ENCODE measurements around the gene REM2. TPM values are rescaled to one million over a fixed set of nuclear protein-coding genes. Genes with fewer than 3 reads are reported as not detected.

The REM2 gene
- total RNA-seq, 1 donor from 2014 or later = 0.83 TPM

DNA sequence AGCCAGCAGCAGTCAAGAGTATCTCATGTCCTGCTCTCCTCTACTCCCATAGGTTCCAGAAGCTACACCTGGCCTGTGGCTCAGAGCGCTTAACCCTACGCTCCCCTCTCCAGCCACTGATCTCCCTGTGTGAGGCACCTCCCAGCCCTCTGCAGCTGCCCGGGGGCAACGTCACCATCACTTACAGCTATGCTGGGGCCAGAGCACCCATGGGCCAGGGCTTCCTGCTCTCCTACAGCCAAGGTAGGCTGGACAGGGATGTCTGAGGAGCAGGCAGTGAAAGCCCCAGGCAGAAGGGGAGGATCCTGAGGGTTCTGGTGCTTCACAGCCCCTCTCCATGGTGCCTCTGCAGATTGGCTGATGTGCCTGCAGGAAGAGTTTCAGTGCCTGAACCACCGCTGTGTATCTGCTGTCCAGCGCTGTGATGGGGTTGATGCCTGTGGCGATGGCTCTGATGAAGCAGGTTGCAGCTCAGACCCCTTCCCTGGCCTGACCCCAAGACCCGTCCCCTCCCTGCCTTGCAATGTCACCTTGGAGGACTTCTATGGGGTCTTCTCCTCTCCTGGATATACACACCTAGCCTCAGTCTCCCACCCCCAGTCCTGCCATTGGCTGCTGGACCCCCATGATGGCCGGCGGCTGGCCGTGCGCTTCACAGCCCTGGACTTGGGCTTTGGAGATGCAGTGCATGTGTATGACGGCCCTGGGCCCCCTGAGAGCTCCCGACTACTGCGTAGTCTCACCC is 7.8 kb upstream of the REM2 start:
- DNase-seq = no peak
- peaks cover 72% of the 10 kb centered on the region for H3K36me3 ChIP-seq
- TF ChIP-seq, protein P1, sequence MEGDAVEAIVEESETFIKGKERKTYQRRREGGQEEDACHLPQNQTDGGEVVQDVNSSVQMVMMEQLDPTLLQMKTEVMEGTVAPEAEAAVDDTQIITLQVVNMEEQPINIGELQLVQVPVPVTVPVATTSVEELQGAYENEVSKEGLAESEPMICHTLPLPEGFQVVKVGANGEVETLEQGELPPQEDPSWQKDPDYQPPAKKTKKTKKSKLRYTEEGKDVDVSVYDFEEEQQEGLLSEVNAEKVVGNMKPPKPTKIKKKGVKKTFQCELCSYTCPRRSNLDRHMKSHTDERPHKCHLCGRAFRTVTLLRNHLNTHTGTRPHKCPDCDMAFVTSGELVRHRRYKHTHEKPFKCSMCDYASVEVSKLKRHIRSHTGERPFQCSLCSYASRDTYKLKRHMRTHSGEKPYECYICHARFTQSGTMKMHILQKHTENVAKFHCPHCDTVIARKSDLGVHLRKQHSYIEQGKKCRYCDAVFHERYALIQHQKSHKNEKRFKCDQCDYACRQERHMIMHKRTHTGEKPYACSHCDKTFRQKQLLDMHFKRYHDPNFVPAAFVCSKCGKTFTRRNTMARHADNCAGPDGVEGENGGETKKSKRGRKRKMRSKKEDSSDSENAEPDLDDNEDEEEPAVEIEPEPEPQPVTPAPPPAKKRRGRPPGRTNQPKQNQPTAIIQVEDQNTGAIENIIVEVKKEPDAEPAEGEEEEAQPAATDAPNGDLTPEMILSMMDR (IDR thresholded peaks at IDR 0.05) = no peak
- no peaks in the 10 kb centered on the region for H3K9me3 ChIP-seq
- H3K4me1 ChIP-seq = peaks cover 24% of the 10 kb centered on the region
- H3K27ac ChIP-seq = no peak overlapping the region
- H3K27me3 ChIP-seq (ENCODE audit: low read depth) = no peaks in the 10 kb centered on the region
- H3K4me3 ChIP-seq = no peak overlapping the region
- intact Hi-C loops (cut with DNase I) = no loop called here
- no peak for ATAC-seq

DNA sequence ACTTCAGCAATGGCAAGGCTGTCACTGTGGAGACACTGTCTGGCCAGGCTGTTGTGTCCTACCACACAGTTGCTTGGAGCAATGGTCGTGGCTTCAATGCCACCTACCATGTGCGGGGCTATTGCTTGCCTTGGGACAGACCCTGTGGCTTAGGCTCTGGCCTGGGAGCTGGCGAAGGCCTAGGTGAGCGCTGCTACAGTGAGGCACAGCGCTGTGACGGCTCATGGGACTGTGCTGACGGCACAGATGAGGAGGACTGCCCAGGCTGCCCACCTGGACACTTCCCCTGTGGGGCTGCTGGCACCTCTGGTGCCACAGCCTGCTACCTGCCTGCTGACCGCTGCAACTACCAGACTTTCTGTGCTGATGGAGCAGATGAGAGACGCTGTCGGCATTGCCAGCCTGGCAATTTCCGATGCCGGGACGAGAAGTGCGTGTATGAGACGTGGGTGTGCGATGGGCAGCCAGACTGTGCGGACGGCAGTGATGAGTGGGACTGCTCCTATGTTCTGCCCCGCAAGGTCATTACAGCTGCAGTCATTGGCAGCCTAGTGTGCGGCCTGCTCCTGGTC is 7.2 kb upstream of the REM2 start:
- intact Hi-C loops (cut with DNase I) = no loop called here
- DNase-seq = no peak
- no peaks in the 10 kb centered on the region for H3K27me3 ChIP-seq (ENCODE audit: low read depth)
- H3K9me3 ChIP-seq = no peaks in the 10 kb centered on the region
- no peak overlapping the region for H3K4me3 ChIP-seq
- TF ChIP-seq, protein P1 (IDR thresholded peaks at IDR 0.05) = no peak
- peaks cover 72% of the 10 kb centered on the region for H3K36me3 ChIP-seq
- H3K4me1 ChIP-seq = peaks cover 18% of the 10 kb centered on the region
- ATAC-seq = no peak
- no peak overlapping the region for H3K27ac ChIP-seq

DNA sequence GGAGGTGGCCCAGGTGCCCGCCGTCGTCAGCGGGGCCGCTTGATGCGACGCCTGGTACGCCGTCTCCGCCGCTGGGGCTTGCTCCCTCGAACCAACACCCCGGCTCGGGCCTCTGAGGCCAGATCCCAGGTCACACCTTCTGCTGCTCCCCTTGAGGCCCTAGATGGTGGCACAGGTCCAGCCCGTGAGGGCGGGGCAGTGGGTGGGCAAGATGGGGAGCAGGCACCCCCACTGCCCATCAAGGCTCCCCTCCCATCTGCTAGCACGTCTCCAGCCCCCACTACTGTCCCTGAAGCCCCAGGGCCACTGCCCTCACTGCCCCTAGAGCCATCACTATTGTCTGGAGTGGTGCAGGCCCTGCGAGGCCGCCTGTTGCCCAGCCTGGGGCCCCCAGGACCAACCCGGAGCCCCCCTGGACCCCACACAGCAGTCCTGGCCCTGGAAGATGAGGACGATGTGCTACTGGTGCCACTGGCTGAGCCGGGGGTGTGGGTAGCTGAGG is 6.0 kb upstream of the REM2 start:
- Histone ChIP-seq H3K36me3 (peaks cover 72% of the 10 kb centered on the region), H3K4me1 (peaks cover 17% of the 10 kb centered on the region), H3K27ac (no peak overlapping the region), H3K27me3 (ENCODE audit: low read depth) (no peaks in the 10 kb centered on the region), H3K9me3 (no peaks in the 10 kb centered on the region), H3K4me3 (no peak overlapping the region)
- DNase-seq (no peak), ATAC-seq (no peak)
- TF ChIP-seq, protein P1 (IDR thresholded peaks at IDR 0.05) = no peak
- intact Hi-C loops (cut with DNase I) = no loop called here

DNA sequence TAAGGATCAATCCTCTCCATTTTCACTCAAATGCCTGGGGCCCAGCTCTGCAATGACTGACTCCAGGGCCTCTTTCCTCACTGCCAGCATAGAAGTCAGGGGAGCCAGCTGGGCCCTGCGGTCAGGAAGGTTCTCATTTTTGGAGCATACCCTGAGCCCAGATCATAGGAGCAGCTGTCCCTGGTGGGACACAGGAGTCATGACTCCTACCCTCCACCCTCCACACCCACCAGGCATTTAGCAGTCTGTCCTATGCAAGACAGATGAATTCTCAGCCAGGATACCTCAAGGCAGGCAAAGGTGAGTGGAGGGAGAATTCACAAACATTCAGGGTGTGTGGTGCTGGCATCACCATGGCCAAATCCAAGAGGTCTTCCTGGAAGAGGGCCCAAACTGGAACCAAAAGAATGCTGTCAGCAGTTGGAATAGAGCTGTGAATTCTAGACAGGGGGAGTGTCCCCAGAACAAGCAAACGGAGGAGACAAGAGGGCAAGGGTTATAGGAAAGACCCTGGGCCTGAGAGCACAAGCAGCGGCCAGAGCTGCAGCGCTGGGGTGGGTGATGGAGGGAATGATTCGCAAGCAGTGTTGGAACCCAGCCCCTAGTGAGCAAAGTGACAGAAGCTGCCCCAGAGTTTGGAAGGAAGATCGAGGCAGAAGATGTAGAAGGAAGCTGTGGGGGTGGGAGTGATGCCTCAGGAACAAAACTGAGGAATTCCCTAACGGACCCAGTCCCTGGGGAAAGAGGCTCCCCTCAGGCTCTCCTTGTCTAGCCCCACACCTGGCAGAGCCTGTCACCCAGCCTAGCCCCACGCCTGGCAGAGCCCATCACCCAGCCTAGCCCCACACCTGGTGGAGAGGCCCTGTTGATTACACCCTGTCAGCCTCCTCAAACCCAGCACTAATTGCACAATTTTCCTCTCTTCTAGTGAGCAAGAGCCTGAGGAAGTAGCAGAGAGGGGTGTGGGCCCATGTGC is 4.5 kb upstream of the REM2 start:
- TF ChIP-seq, protein P1 (IDR thresholded peaks at IDR 0.05) = no peak
- peaks cover 66% of the 10 kb centered on the region for H3K36me3 ChIP-seq
- H3K4me1 ChIP-seq = peaks cover 6% of the 10 kb centered on the region
- no peak overlapping the region for H3K27ac ChIP-seq
- H3K4me3 ChIP-seq = no peak overlapping the region
- intact Hi-C loops (cut with DNase I) = no loop called here
- ATAC-seq = no peak
- DNase-seq = no peak
- no peaks in the 10 kb centered on the region for H3K27me3 ChIP-seq (ENCODE audit: low read depth)
- no peaks in the 10 kb centered on the region for H3K9me3 ChIP-seq

DNA sequence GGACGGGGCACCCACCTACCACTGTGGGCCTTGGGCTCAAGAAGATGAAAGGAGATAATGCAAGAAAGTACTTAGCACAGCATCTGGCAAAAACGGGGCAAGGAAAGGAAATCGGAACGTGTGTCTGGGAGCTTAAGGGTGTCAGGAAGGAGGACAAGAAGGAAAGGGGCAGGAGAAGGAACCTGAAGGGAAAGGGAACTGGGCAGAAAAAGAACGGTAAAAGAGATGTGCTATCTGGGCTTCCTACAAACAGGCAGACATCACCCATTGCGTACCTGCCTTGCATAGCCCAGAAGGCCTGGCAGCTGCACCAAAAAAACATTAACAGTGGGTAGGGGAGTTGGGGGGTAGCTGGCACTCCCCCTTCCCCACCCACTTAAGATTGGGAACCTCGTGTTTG is 958 bp upstream of the REM2 start:
- TF ChIP-seq, protein P1 (IDR thresholded peaks at IDR 0.05) = no peak

More for the DNA sequence above, 958 bp upstream of the REM2 start:
- Histone ChIP-seq H3K4me1 (peaks cover 11% of the 10 kb centered on the region), H3K27me3 (ENCODE audit: low read depth) (no peaks in the 10 kb centered on the region), H3K4me3 (no peak overlapping the region), H3K27ac (no peak overlapping the region), H3K36me3 (peaks cover 31% of the 10 kb centered on the region), H3K9me3 (no peaks in the 10 kb centered on the region)
- ATAC-seq = no peak
- DNase-seq = no peak
- intact Hi-C loops (cut with DNase I) = no loop called here
